Right cardiac atrium (tissue), 5 donors: ENCODE results near the gene STX8. TPM values are rescaled to one million over a fixed set of nuclear protein-coding genes. Genes with fewer than 3 reads are reported as not detected.

ENCODE experiments used
- ATAC-seq, 2 donors: fragments of 200-7000 bp; cut with Tn5 transposase; one replicate each; pipeline versions ENCODE4 v1.8.0 to v1.9.1; 2020; ENCODE audit warnings: moderate library complexity in 2 of 2, mild to moderate bottlenecking in 1 of 2
- DNase-seq, 3 donors: peaks; one replicate each; pipeline ENCODE4 v3.0.0-alpha.2; 2020
- H3K27ac ChIP-seq: one replicate; pipeline ENCODE4 v1.5.1; 2013; ENCODE audit warnings: mild to moderate bottlenecking, low read length, control low read depth, moderate library complexity
- H3K27me3 ChIP-seq: one replicate; pipeline ENCODE4 v1.6.1; 2013; ENCODE audit not compliant: control insufficient read depth, insufficient read depth
- H3K4me1 ChIP-seq: one replicate; pipeline ENCODE4 v1.6.1; 2013; ENCODE audit warnings: low read length; ENCODE audit not compliant: control insufficient read depth, insufficient read depth
- H3K4me3 ChIP-seq: one replicate; pipeline ENCODE4 v1.5.1; 2013; ENCODE audit warnings: low read length, control low read depth
- H3K9me3 ChIP-seq: one replicate; pipeline ENCODE4 v1.6.1; 2013; ENCODE audit warnings: low read length; ENCODE audit not compliant: control insufficient read depth
- WGBS: extraction: QIAGEN DNeasy Blood & Tissue Kit; methylation state at CpG from one replicate; pipeline ENCODE4 v1.1.7; 2013; 5-methylcytosine and 5-hydroxymethylcytosine counted together
- intact Hi-C, 4 donors: fragments of 100-400 bp; cut with DNase I; formaldehyde crosslinking; loops; one replicate each; pipeline versions ENCODE4 v1.11.0 to v1.14.0; 2022 to 2023
- polyA plus RNA-seq: library from polyadenylated mRNA; stranded (reverse); fragments of 200-250 nt; gene quantifications from one replicate; pipeline ENCODE4 v1.2.3, GENCODE V29; 2013
- total RNA-seq, 4 donors: library from RNA; stranded (reverse); fragmentation: NEBNext Ultra II Directional; extraction: Animal tissue kit (Norgen Biotek cat#: 25700); gene quantifications; one replicate each; pipeline ENCODE4 v1.2.1, GENCODE V29; 2021
- donor health status: healthy with polysubstance abuse.
- donor health status: DM: no; HTN: yes; CAD: no.
- donor health status: DM: no; HTN: no; CAD: no.
- donor health status: DM: no; HTN: yes; CAD: no; lungs with severe emphysema.
- donor health status: DM: yes; HTN: yes; CAD: no.

Gene STX8
- total and polyA plus RNA-seq, 5 donors = 54.4 to 68.3 (median 61.9) TPM

DNA sequence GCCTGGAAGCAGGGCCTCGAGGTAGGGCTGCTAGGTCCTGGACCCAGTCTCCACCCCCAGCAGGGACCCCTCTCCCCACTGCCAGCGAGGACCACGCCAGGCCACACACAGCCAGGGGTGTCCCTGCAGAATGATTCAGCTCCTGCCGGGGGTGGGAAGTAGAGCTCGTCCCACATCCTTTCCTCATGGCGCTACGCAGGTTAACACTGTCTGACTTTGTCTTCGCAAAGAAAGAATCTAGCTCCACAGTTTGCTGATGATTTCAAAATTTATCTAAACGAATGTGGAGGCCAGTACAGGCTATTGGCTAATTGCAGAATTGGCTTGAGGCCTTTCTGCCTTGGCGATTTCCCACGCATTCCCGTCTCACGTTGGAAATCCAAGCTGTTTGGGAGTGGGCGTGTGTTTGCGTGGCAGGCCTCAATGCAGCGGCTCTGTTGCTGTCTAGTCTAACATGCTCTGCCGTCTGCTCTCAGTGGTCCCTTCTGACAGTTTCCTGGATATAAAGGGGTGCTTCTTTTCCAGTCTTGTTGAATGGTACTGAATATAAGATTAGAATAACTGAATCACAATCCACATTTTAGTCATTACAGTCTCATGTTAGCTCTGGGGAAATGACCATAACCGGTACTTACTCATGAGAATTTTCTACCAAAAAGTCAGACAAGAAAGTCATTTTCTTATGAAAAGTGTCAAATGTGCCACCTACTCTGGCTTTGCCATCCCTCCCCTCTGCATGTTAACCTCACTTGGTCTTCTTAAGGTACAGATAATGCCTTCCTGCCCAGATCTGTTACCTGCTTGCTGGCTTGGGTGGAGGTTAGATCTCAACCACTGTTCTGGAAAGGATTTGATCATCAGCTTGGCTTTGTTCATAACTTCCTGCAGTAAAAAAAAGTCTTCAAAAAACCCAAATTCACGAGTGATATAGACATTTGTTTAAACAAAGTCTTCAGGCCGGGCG lies 301.9 kb downstream of the STX8 start:
- 61% methylated on average over 21 of the region's 21 CpGs for WGBS

GRCh38 chr17:9272501-9273200 lies 303.0 kb downstream of the STX8 start:
- intact Hi-C loops = no loop called here
- H3K4me1 ChIP-seq = no peaks in the 10 kb centered on the region
- H3K4me3 ChIP-seq = no peak overlapping the region
- no peak overlapping the region for H3K27ac ChIP-seq
- no peaks in the 10 kb centered on the region for H3K27me3 ChIP-seq
- no peak for ATAC-seq
- no peaks in the 10 kb centered on the region for H3K9me3 ChIP-seq
- no peak for DNase-seq
- 79% methylated on average over 22 of the region's 22 CpGs for WGBS

More for the DNA sequence above, 301.9 kb downstream of the STX8 start:
- no peak overlapping the region for H3K27ac ChIP-seq
- no peaks in the 10 kb centered on the region for H3K4me1 ChIP-seq
- peak; percentile 40 to 47 for ATAC-seq
- no peaks in the 10 kb centered on the region for H3K27me3 ChIP-seq
- DNase-seq = peak in 2 of 3 donors; percentile 54 to 74
- no peak overlapping the region for H3K4me3 ChIP-seq
- H3K9me3 ChIP-seq = no peaks in the 10 kb centered on the region
- intact Hi-C loops = no loop called here

- no peak for ATAC-seq
- 59% methylated on average over 8 of the region's 8 CpGs for WGBS
- no peak for DNase-seq
- no peaks in the 10 kb centered on the region for H3K9me3 ChIP-seq
- H3K4me3 ChIP-seq = no peak overlapping the region
- no peak overlapping the region for H3K27ac ChIP-seq
- no peaks in the 10 kb centered on the region for H3K4me1 ChIP-seq
- no peaks in the 10 kb centered on the region for H3K27me3 ChIP-seq
- intact Hi-C loops = no loop called here
Measured at GRCh38 chr17:9271989-9272388, 303.6 kb downstream of the STX8 start.

DNA sequence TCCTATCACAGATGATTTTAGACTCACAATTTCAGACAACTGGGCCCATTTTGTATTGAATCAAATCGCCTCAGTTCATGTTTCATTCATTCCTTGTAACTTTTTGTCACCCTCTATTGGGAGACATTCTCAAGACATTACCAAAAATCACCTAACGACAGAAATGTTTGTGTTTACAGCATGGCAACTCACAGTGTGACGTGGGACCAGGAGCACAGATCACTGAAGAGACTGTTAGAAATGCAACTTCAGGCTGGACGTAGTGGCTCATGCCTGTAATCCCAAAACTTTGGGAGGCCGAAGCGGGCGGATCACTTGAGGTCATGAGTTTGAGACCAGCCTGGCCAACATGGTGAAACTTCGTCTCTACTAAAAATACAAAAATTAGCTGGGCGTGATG lies 304.7 kb downstream of the STX8 start:
- Histone ChIP-seq H3K27ac (no peak overlapping the region), H3K4me3 (no peak overlapping the region), H3K9me3 (no peaks in the 10 kb centered on the region), H3K27me3 (no peaks in the 10 kb centered on the region), H3K4me1 (peaks cover 4% of the 10 kb centered on the region)
- over 99% methylated on average over 9 of the region's 9 CpGs for WGBS
- DNase-seq (no peak), ATAC-seq (no peak)
- intact Hi-C loops = no loop called here

GRCh38 chr17:9269350-9270035 lies 306.1 kb downstream of the STX8 start:
- 73% methylated on average over 7 of the region's 7 CpGs for WGBS
- DNase-seq = no peak
- Histone ChIP-seq H3K4me1 (peaks cover 4% of the 10 kb centered on the region), H3K4me3 (no peak overlapping the region), H3K27ac (no peak overlapping the region), H3K27me3 (no peaks in the 10 kb centered on the region), H3K9me3 (no peaks in the 10 kb centered on the region)
- ATAC-seq = peak in 1 of 2 donors; percentile 33
- intact Hi-C loops = no loop called here

DNA sequence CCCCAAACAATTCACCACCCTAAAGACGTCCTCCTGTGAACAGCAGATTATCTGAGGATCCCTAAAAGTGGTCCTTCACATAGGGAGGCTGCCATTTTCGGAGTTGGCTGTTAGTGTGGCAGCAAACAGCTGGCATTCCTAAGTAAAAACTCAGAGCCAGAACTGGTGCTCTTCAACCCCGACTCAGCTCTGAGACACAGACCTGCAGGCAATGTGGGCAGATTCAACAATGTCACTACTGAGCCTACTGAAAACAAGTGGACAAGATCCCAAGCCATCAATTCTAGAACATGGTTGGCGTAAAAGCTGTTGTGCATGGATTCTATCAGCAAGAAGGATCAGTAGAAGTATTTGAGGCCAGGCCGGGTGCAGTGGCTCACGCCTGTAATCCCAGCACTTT lies 307.1 kb downstream of the STX8 start:
- intact Hi-C loops = no loop called here
- H3K27me3 ChIP-seq = no peaks in the 10 kb centered on the region
- ATAC-seq (no peak), DNase-seq (no peak)
- H3K9me3 ChIP-seq = no peaks in the 10 kb centered on the region
- H3K27ac ChIP-seq = no peak overlapping the region
- peaks cover 4% of the 10 kb centered on the region for H3K4me1 ChIP-seq
- H3K4me3 ChIP-seq = no peak overlapping the region
- WGBS = 94% methylated on average over 6 of the region's 6 CpGs

- ATAC-seq (peak; percentile 45 to 69), DNase-seq (no peak)
- Histone ChIP-seq H3K4me1 (peaks cover 4% of the 10 kb centered on the region), H3K27ac (no peak overlapping the region), H3K4me3 (no peak overlapping the region), H3K27me3 (no peaks in the 10 kb centered on the region), H3K9me3 (no peaks in the 10 kb centered on the region)
- intact Hi-C loops = no loop called here
- WGBS = 72% methylated on average over 9 of the region's 9 CpGs
Measured at GRCh38 chr17:9266697-9267117, 308.9 kb downstream of the STX8 start.

- H3K27ac ChIP-seq = no peak overlapping the region
- H3K9me3 ChIP-seq = no peaks in the 10 kb centered on the region
- H3K4me3 ChIP-seq = no peak overlapping the region
- intact Hi-C loops = no loop called here
- ATAC-seq (peak in 1 of 2 donors; percentile 30), DNase-seq (no peak)
- H3K4me1 ChIP-seq = peaks cover 4% of the 10 kb centered on the region
- no peaks in the 10 kb centered on the region for H3K27me3 ChIP-seq
- WGBS = 71% methylated on average over 14 of the region's 14 CpGs
Measured at GRCh38 chr17:9266031-9266680, 309.5 kb downstream of the STX8 start.

DNA sequence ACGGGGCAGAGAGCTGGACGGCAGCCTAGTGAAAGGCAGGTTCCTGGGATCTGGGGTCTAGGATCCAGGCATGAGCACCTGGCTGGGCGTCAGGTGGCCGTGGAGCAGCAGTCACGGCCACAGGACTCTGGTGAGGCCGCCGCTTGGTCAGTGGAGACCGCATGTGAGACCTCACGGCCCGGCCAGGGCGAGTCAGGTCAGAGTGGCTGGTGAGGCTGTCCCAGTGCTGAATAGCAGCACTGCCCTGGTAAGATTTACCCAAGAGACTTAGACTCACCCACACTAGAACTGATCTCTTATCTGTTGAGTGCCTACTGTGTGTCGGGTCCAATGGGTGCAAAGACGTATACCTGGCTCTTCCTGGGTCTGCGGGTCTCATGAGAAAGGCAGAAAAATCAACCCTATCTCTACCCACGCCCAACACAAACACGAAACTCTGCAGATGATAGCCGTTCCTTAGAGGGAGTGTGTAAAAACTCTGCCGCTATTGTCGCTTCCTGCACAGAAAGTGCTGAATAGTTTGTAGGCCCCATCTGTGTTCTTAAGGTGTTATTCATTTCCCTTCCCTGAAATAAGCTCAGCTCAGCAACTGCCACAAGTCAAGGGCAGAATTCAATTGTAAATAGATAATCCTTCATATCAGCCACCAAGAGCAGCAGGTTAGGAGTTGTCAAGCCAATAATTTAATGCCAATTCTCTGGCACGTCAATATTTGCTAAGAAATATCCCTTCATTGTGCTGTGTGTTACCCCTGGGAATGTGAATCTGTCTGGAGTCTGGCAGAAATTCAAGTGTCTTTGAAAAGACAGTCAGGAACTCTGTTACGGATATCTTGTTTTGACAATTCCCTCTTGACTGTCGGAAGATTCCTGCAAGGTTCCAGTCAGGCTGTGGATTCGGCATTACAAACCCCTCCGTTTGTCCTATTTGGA lies 314.3 kb downstream of the STX8 start:
- H3K27me3 ChIP-seq = no peaks in the 10 kb centered on the region
- no peak for DNase-seq
- WGBS = 73% methylated on average over 24 of the region's 24 CpGs
- no peak overlapping the region for H3K4me3 ChIP-seq
- intact Hi-C loops = no loop called here
- peak in 1 of 2 donors; percentile 58 for ATAC-seq
- no peak overlapping the region for H3K27ac ChIP-seq
- H3K4me1 ChIP-seq = peaks cover 5% of the 10 kb centered on the region
- H3K9me3 ChIP-seq = no peaks in the 10 kb centered on the region

- WGBS = 52% methylated on average over 10 of the region's 10 CpGs
- Histone ChIP-seq H3K27ac (no peak overlapping the region), H3K9me3 (no peaks in the 10 kb centered on the region), H3K4me3 (no peak overlapping the region), H3K4me1 (peaks cover 3% of the 10 kb centered on the region), H3K27me3 (no peaks in the 10 kb centered on the region)
- peak; percentile 57 to 84 for ATAC-seq
- intact Hi-C loops = no loop called here
- peak in 2 of 3 donors; percentile 67 to 74 for DNase-seq
Measured at GRCh38 chr17:9259419-9259818, 316.2 kb downstream of the STX8 start.
